Spleen (tissue), 7 donors: ENCODE results near the gene SASH1.

Source experiments
- CTCF ChIP-seq, 11 experiments: fragments of 200-600 bp in 7 of 11; fragments of 450-650 bp in 4 of 11; sonication (generic) in 4 of 11; IDR thresholded peaks in 8 of 11; conservative IDR thresholded peaks in 3 of 11; 1 replicate in 7 of 11; 2 replicates in 4 of 11; pipeline versions ENCODE4 v1.4.0 to v1.8.0; 2016 to 2021; ENCODE audit warnings: antibody characterized with exemption in 11 of 11, inconsistent platforms in 4 of 11, mild to moderate bottlenecking in 1 of 11
- POLR2AphosphoS5 ChIP-seq, 3 donors: sonication (generic); formaldehyde crosslinking; IDR thresholded peaks; one replicate each; pipeline ENCODE4 v1.5.1; 2017; ENCODE audit warnings: antibody characterized with exemption in 3 of 3
- donor health status: DM: no; HTN: no; CAD: no; lungs with moderate emphysema.
- donor health status: DM: no; HTN: no; CAD: no.
- donor health status: DM: no; HTN: no; CAD: no.

- TF ChIP-seq CTCF (IDR thresholded peaks at IDR 0.05 in 8 of 11, conservative IDR thresholded peaks at IDR 0.05 in 3 of 11) (no peak), POLR2AphosphoS5 (IDR thresholded peaks at IDR 0.05) (no peak)
Measured at GRCh38 chr6:148598724-148599123, 256.1 kb downstream of the SASH1 start.
